Dermis blood vessel endothelial cell (primary cell): ENCODE measurements around the gene ABCC1. TPM values are rescaled to one million over a fixed set of nuclear protein-coding genes. Genes with fewer than 3 reads are reported as not detected.
A peak's percentile ranks its signal among the peaks of the same experiment; 100 is the strongest.
"Not testable (repeated sequence)": the region's sequence is repeated elsewhere in the genome, so short reads cannot be mapped to it uniquely, and the experiment has no call there.

Experiments used
- DNase-seq: peaks from one replicate; pipeline ENCODE4 v3.0.0; 2010
- total RNA-seq: library from RNA; depleted of rRNA; stranded (reverse); fragments of >200 nt; gene quantifications from 2 replicates; pipeline ENCODE4 v1.2.3, GENCODE V29; 2014

ABCC1 gene
- total RNA-seq, 1 donor from 2014 or later, result 35.7 TPM

DNA sequence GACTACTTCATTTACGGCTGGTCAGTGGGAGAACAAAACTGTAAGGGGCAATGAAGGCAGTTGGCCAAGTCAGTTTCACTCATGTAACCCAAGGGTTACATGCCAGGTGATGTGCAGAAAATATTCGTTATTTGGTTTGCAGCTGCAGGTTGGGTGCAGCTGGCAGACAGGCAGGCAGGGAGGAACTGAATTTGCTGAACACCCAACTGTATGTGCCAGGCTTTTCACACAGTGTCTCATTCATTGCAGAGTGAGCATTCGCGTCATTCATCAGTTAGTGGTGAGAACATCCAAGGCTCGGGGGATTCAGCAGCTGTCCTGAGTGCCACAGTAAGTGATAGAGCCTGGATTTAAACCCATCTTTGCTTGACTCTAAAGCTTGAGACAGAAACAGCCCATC lies 214.2 kb downstream of the ABCC1 start:
- DNase-seq, result no peak

DNA sequence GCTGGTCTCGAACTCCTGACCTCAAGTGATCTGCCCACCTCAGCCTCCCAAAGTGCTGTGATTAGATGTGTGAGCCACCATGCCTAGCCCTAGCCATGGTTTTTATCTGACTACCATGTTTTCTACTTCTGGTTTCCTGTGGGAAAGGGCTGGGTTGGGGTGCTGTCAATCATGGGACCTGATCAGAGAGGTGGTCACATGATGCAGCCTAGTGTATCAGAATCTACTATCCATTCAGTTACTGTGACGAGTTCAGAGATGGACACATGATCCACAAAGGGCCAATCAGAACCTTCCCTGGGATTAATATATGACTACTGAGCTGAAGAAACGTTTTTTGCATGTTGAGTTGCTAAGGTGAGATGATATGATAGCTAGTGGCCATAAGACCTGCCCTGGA lies 214.8 kb downstream of the ABCC1 start:
- DNase-seq, result no peak

GRCh38 chr16:16166085-16166484 lies 216.7 kb downstream of the ABCC1 start:
- no peak for DNase-seq

DNA sequence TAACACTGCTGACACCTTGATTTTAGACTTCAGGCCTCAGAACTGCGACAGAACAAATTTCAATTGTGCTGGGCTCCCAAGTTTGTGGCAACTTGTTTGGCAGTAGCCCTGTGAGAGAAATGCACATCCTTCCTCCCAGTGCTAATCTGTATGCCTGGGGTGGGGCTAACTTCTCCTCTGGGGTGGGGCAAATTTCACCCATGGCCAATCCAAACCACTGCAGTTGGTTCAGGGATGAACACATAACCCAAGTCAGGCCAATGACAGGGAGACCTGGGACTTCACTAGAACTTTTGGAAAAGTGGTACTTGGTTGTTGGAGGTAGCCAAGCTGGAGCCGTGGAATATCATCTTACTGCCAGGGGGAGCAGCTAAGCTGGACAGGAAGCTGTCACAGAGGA lies 217.5 kb downstream of the ABCC1 start:
- DNase-seq, result no peak

DNA sequence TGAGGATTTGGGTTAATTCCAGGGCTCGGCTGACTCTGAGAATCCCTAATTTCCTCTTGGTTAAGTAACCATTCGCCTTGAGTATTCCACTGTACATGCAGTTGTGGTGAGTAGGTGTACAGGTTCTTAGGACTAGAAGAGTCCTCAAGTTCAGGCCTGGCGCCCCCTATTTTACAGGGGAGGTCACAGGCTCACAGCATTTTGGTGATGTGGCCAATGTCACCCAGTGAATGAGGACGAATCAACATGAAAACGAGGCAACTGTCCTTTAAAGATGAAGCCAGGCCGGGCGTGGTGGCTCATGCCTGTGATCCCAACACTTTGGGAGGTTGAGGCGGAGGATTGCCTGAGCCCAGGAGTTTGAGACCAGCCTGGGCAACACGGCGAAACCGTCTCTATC lies 218.5 kb downstream of the ABCC1 start:
- no peak for DNase-seq

GRCh38 chr16:16168431-16168830 lies 219.0 kb downstream of the ABCC1 start:
- no peak for DNase-seq

DNA sequence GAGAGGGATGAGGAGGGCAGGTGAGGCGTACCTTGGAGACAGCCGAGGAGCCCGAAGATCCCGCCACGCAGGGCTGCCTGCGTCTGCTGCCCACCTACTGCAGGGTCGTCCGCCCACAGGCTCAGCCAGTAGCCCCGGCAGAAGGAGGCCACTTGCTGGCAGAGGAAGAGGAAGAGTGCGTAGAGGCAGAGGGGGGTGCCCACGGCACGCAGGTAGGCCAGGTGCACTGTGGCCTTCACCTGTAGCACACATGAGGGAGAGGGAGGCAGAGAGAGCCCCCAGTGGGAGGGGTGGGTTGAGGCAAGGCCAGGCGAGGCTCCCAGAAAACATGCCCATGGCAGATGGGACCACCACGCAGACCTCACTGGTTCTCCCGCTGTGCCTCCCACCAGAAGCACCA lies 220.2 kb downstream of the ABCC1 start:
- DNase-seq, result no peak

GRCh38 chr16:16171332-16171919 lies 222.0 kb downstream of the ABCC1 start:
- no peak for DNase-seq

DNA sequence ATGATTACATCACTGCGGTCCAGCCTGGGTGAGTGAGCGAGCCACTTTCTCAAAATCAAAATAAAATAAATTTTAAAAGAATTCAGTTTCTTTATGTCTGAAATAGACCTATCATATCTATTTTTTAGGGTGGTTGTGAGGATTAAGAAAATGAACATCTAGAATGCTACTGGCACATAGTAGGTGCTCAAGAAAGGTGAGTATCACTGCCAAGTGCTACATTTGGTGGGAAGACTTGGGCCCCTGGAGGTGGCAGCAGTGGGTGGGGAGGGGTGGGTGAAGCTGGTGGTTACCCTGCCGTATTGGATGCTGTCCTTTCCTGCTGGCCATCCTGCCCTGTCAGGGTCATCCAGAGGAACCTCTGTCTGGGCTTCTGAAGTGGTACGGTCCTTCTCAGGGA lies 223.6 kb downstream of the ABCC1 start:
- DNase-seq, result no peak

- DNase-seq, result no peak
Measured at GRCh38 chr16:16175296-16175695, 225.9 kb downstream of the ABCC1 start.

DNA sequence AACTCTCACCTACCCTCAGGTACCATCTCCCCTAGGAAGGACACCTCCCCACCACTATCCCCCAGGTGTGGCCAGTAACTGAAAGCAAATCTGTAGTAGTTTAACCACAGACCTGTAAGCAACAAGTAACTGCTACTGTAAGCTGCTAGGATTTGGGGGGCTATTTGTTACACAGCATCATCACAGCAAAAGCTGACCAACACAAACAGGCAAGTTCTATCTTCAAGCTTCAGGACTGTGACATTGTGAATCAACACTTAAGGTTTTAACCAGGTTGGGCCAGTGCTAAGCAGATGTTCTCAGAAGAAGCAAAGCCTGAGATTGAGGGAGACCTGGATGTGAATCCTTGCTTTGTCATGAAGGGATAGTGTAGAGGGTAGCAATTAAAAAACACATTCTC lies 226.9 kb downstream of the ABCC1 start:
- no peak for DNase-seq

- DNase-seq, result no peak
Measured at GRCh38 chr16:16178455-16179162, 229.2 kb downstream of the ABCC1 start.

DNA sequence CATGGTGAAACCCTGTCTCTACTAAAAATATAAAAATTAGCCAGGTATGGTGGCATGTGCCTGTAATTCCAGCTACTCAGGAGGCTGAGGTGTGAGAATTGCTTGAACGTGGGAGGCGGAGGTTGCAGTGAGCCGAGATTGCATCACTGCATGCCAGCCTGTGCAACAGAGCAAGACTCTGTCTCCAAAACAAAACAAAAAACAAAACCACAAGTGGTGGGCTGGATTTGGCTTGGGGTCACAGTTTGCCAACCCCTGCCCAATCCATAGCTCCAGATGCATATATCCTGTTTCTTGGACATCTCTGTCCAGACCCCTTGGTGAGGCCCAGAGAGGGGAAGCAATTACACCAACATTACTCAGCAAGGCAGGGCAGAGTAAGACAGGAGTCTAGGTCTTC lies 232.3 kb downstream of the ABCC1 start:
- DNase-seq, result not testable (repeated sequence)

DNA sequence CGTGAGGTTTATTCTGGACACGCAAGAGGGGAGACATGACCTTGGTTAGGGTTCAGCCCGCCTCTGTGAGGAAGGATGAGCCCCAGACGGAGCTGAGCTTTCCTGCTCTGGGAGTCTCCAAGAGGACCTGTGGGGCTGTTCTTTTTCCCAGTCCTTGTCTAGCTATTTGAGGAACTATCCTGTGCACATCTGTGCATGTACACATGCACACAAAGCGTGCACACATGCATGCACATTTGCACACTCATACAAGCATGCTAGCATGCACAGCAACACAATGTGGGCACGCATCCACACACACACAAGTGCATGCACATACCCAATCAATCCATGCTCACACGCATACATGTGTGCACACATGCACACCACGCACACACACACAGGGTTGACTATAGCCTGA lies 233.5 kb downstream of the ABCC1 start:
- no peak for DNase-seq

GRCh38 chr16:16183562-16183961 lies 234.1 kb downstream of the ABCC1 start:
- peak; percentile 13 for DNase-seq

- no peak for DNase-seq
Measured at GRCh38 chr16:16184594-16184993, 235.2 kb downstream of the ABCC1 start.

GRCh38 chr16:16185095-16185494 lies 235.7 kb downstream of the ABCC1 start:
- DNase-seq, result no peak

DNA sequence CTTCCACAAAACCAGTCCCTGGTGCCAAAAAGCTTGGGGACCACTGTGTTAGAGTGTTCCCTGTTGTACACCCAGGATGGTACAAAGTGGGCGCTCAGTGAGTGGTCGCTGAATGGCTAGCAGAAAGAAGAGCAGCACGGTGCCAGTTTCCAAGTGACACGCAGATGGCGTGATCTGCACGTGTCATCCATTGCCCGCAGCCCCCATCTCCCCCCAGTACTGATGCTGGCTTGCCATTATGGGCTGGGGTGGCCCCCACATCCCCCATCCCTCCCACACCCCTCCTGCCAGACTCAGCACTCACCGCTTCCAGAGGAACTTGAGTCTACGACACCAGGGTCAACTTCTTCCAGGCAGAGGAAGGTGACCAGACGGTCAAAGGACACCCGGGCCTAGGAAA lies 237.4 kb downstream of the ABCC1 start:
- DNase-seq, result no peak

DNA sequence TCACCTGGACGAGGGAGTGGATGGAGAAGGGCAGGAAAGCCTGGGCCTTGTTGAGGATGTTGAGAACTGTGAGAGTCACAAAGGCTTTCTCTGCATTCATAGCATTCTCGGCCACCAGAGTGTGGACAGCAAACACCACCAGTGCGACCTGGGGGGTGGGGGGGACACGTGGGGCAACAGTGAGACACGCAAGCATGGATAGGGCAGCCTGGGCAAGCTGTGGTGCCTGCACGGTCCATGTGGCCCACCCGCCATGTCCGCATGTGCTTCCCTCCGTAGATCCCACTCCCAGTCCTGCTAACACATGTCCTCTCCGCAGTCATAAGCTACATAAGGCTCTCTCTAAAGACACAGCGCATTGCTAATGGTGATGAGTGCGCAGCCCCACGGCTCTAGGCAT lies 239.4 kb downstream of the ABCC1 start:
- no peak for DNase-seq

- no peak for DNase-seq
Measured at GRCh38 chr16:16189842-16190241, 240.4 kb downstream of the ABCC1 start.

GRCh38 chr16:16190546-16190945 lies 241.1 kb downstream of the ABCC1 start:
- DNase-seq, result no peak

DNA sequence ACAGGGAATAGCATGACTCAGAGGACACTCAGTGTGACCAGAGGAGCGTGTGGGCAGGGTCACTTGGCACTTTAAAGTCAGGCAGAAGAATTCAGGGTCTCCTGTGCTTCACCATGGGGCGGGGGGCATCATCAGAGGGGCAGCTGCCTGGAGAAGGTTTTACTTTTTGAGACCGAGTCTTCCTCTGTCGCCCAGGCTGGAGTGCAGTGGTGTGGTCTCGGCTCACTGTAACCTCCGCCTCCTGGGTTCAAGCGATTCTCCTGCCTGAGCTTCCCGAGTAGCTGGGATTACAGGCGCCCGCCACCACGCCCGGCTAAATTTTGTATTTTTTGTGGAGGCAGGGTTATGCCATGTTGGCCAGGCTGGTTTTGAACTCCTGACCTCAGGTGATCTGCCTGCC lies 241.6 kb downstream of the ABCC1 start:
- not testable (repeated sequence) for DNase-seq

DNA sequence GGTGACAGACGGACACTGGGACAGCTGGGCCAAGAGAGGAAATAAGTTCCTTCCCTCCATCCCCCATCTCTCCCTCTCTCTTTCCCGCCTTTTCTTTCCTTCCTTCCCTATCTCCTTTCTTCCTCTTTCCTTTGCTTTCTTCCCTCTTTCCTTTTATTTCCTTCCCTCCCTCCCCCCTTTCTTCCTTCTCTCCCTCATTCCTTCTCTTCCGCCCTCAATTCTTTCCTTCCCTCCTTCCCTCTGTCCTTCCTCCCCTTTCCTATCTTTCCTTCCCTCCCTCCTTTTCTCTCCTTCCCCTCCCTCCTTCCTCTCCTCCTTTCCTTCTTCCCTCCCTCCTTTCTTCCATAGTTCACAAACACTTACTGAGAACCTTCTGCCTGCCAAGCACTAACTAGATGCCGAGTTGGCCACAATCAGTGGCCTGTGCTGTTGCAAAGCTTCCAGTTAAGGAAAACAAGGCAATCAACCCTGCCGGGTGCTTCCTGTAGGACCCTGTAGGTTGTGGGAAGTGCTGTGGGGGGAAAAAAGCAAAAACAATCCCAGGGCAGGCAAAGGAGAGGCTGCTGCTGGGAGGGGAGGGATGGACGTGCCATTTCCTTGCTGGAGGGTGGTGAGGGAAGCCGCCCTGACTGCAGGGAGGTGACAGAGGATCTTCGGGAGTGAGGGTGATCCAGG lies 242.2 kb downstream of the ABCC1 start:
- peak; percentile 81 for DNase-seq
